ENCODE data around the gene SFRP5. TPM values are rescaled to one million over a fixed set of nuclear protein-coding genes. Genes with fewer than 3 reads are reported as not detected.

The SFRP5 gene
- total RNA-seq, 4 donors from 2014 or later, result 0.25 to 2.2 (median 0.93) TPM; not detected in 1

- in situ Hi-C loops (cut with MboI; ENCODE audit: low sequenced_read_pairs in 4 of 4) (loop anchor here in 1 of 4 donors (25.0 kb wide), 1 partner anchor 274 kb away; the partner anchor contains the start of gene CRTAC1), intact Hi-C loops (cut with DNase I; ENCODE audit: low total_unique reads) (no loop called here)
- H3K4me3 ChIP-seq, result no peak overlapping the region
- ATAC-seq (no peak), DNase-seq (no peak)
- H3K27me3 ChIP-seq, result no peaks in the 10 kb centered on the region
- H3K27ac ChIP-seq, result peak overlapping the region in 1 of 4 donors; percentile 35
- peaks cover 0 to 15% of the 10 kb centered on the region in 2 donors for H3K36me3 ChIP-seq
- no peaks in the 10 kb centered on the region for H3K9me3 ChIP-seq
- TF ChIP-seq, protein P1, sequence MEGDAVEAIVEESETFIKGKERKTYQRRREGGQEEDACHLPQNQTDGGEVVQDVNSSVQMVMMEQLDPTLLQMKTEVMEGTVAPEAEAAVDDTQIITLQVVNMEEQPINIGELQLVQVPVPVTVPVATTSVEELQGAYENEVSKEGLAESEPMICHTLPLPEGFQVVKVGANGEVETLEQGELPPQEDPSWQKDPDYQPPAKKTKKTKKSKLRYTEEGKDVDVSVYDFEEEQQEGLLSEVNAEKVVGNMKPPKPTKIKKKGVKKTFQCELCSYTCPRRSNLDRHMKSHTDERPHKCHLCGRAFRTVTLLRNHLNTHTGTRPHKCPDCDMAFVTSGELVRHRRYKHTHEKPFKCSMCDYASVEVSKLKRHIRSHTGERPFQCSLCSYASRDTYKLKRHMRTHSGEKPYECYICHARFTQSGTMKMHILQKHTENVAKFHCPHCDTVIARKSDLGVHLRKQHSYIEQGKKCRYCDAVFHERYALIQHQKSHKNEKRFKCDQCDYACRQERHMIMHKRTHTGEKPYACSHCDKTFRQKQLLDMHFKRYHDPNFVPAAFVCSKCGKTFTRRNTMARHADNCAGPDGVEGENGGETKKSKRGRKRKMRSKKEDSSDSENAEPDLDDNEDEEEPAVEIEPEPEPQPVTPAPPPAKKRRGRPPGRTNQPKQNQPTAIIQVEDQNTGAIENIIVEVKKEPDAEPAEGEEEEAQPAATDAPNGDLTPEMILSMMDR (IDR thresholded peaks at IDR 0.05 in 4 of 5, conservative IDR thresholded peaks at IDR 0.05 in 1 of 5), result no peak
- TF ChIP-seq POLR2A (IDR thresholded peaks at IDR 0.05), result no peak
- peaks cover 0 to 23% of the 10 kb centered on the region in 2 donors for H3K4me1 ChIP-seq
Measured at GRCh38 chr10:97762816-97763215, 9.0 kb downstream of the SFRP5 start.

GRCh38 chr10:97762056-97762455 lies 9.7 kb downstream of the SFRP5 start:
- Histone ChIP-seq H3K36me3 (peaks cover 0 to 22% of the 10 kb centered on the region in 2 donors), H3K9me3 (no peaks in the 10 kb centered on the region), H3K27ac (no peak overlapping the region), H3K4me1 (peaks cover 0 to 23% of the 10 kb centered on the region in 2 donors), H3K27me3 (no peaks in the 10 kb centered on the region), H3K4me3 (no peak overlapping the region)
- DNase-seq (no peak), ATAC-seq (no peak)
- intact Hi-C loops (cut with DNase I; ENCODE audit: low total_unique reads), result no loop called here
- in situ Hi-C loops (cut with MboI; ENCODE audit: low sequenced_read_pairs in 4 of 4), result loop anchor here in 1 of 4 donors (25.0 kb wide), 1 partner anchor 275 kb away; the partner anchor contains the start of gene CRTAC1
- TF ChIP-seq POLR2A (IDR thresholded peaks at IDR 0.05), result no peak

DNA sequence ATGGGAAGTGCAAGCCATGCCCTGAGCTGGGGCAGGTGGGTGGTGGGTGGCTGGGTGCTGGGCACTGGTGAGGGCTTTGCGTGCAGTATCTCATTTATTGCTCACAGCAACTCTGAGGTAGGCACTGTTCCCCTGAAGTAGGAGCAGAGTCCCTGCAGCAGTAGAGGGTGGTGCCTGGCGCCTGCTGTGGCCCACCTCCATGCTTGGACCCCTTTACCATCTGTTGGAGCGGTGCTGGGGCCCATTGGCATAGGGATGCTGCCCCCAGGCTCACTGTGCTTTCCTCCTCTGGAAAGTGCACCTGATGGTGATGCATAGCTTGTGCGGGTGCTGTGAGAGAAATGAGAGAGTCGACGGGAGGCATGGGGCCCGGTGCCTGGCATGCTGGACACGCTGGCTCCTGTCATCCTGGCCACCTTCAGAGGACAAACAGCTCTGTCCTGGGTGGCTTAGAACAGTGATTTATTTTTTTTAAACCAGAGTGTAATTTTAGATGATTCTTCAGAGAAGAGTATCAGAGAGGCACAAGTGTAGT lies 10.4 kb downstream of the SFRP5 start:
- intact Hi-C loops (cut with DNase I; ENCODE audit: low total_unique reads) (no loop called here), in situ Hi-C loops (cut with MboI; ENCODE audit: low sequenced_read_pairs in 4 of 4) (loop anchor here in 1 of 4 donors (25.0 kb wide), 1 partner anchor 276 kb away; the partner anchor contains the start of gene CRTAC1)
- Histone ChIP-seq H3K27me3 (no peaks in the 10 kb centered on the region), H3K27ac (no peak overlapping the region), H3K4me3 (no peak overlapping the region), H3K9me3 (no peaks in the 10 kb centered on the region), H3K4me1 (peaks cover 0 to 23% of the 10 kb centered on the region in 2 donors), H3K36me3 (peaks cover 0 to 29% of the 10 kb centered on the region in 2 donors)
- TF ChIP-seq POLR2A (IDR thresholded peaks at IDR 0.05), result no peak
- TF ChIP-seq, protein P1 (IDR thresholded peaks at IDR 0.05 in 4 of 5, conservative IDR thresholded peaks at IDR 0.05 in 1 of 5), result no peak
- ATAC-seq (no peak), DNase-seq (no peak)

- ATAC-seq (no peak), DNase-seq (no peak)
- Histone ChIP-seq H3K9me3 (no peaks in the 10 kb centered on the region), H3K36me3 (peaks cover 0 to 36% of the 10 kb centered on the region in 2 donors), H3K27me3 (no peaks in the 10 kb centered on the region), H3K4me1 (peaks cover 0 to 23% of the 10 kb centered on the region in 2 donors), H3K4me3 (no peak overlapping the region), H3K27ac (no peak overlapping the region)
- in situ Hi-C loops (cut with MboI; ENCODE audit: low sequenced_read_pairs in 4 of 4) (loop anchor here in 1 of 4 donors (25.0 kb wide), 1 partner anchor 277 kb away; the partner anchor contains the start of gene CRTAC1), intact Hi-C loops (cut with DNase I; ENCODE audit: low total_unique reads) (no loop called here)
- TF ChIP-seq POLR2A (IDR thresholded peaks at IDR 0.05), result no peak
- TF ChIP-seq, protein P1 (IDR thresholded peaks at IDR 0.05 in 4 of 5, conservative IDR thresholded peaks at IDR 0.05 in 1 of 5), result no peak
Measured at GRCh38 chr10:97760461-97761257, 11.1 kb downstream of the SFRP5 start.

- TF ChIP-seq POLR2A (IDR thresholded peaks at IDR 0.05), result no peak
- TF ChIP-seq, protein P1 (IDR thresholded peaks at IDR 0.05 in 4 of 5, conservative IDR thresholded peaks at IDR 0.05 in 1 of 5), result no peak
- Histone ChIP-seq H3K4me3 (no peak overlapping the region), H3K9me3 (no peaks in the 10 kb centered on the region), H3K27me3 (no peaks in the 10 kb centered on the region), H3K4me1 (peaks cover 0 to 19% of the 10 kb centered on the region in 2 donors), H3K27ac (no peak overlapping the region), H3K36me3 (peaks cover 0 to 43% of the 10 kb centered on the region in 2 donors)
- DNase-seq (no peak), ATAC-seq (no peak)
- intact Hi-C loops (cut with DNase I; ENCODE audit: low total_unique reads), result loop anchor here (1.0 kb wide), 1 partner anchor 109 kb away; no protein-coding TSS in a partner anchor
- in situ Hi-C loops (cut with MboI; ENCODE audit: low sequenced_read_pairs in 4 of 4), result loop anchor here in 1 of 4 donors (25.0 kb wide), 1 partner anchor 277 kb away; the partner anchor contains the start of gene CRTAC1
Measured at GRCh38 chr10:97759946-97760345, 11.9 kb downstream of the SFRP5 start.

Data from gastrocnemius medialis (tissue), 4 donors.